Muscle of back (tissue), 11 donors: Measurements from ENCODE around the gene HIBADH. TPM values are rescaled to one million over a fixed set of nuclear protein-coding genes. Genes with fewer than 3 reads are reported as not detected.
"Not testable (repeated sequence)": the region's sequence is repeated elsewhere in the genome, so short reads cannot be mapped to it uniquely, and the experiment has no call there.

ENCODE experiments used
- DNase-seq, 3 donors: peaks; one replicate each; pipeline versions ENCODE4 v3.0.0 to v3.0.0-alpha.2; 2013
- polyA plus RNA-seq, 10 donors: library from polyadenylated mRNA; unstranded; fragments of 120-200 nt; gene quantifications; one replicate each; pipeline ENCODE4 v1.2.1, GENCODE V29; 2013; ENCODE audit not compliant: insufficient read length in 10 of 10

Gene HIBADH
- polyA plus RNA-seq, 10 donors = 23.4 to 29.8 (median 28.7) TPM

- DNase-seq = no peak
Measured at GRCh38 chr7:27639851-27640250, 22.8 kb downstream of the HIBADH start.

- not testable (repeated sequence) for DNase-seq
Measured at GRCh38 chr7:27639048-27639447, 23.6 kb downstream of the HIBADH start.

GRCh38 chr7:27636326-27637006 lies 26.2 kb downstream of the HIBADH start:
- peak; percentile 7 to 66 (median 37) for DNase-seq

GRCh38 chr7:27635728-27636127 lies 27.0 kb downstream of the HIBADH start:
- no peak for DNase-seq

- no peak for DNase-seq
Measured at GRCh38 chr7:27634671-27635493, 27.8 kb downstream of the HIBADH start.

- no peak for DNase-seq
Measured at GRCh38 chr7:27633062-27633461, 29.6 kb downstream of the HIBADH start.

DNA sequence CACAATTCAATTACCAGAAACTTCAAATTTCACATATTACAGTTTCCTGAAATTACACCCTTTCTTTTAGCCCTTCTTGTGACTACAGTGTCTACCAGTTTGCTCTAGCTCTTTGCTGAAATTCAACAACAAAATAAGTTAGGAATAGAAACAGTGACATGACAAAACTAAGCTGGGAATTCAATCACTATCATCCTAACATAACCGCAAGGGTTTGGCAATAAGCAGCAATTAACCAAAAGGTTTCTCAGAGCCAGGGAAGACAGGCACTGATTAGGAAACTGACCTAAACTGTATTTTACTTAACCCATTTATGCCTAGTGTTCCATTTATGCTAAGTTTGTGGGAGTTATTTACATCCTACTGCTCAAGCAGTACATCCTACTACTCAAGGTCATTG lies 31.3 kb downstream of the HIBADH start:
- no peak for DNase-seq

- DNase-seq = no peak
Measured at GRCh38 chr7:27627146-27627545, 35.5 kb downstream of the HIBADH start.

DNA sequence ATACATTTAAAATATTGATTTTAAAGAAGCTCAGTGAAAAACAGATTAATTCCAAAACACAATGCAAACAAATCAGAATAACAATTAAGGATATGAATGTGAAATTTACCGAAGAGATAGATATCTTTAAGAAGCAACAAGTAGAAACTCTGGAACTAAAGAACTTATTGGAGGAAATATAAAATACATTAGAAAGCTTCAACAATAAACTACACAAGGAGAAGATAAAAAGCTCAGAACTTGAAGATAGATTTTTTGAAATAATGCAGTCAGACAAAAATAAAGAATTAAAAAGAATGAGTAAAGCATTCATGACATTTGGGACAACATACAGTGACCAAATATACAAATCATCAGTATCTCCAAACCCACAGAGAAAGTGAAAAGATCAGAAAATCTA lies 43.2 kb downstream of the HIBADH start:
- DNase-seq = no peak

DNA sequence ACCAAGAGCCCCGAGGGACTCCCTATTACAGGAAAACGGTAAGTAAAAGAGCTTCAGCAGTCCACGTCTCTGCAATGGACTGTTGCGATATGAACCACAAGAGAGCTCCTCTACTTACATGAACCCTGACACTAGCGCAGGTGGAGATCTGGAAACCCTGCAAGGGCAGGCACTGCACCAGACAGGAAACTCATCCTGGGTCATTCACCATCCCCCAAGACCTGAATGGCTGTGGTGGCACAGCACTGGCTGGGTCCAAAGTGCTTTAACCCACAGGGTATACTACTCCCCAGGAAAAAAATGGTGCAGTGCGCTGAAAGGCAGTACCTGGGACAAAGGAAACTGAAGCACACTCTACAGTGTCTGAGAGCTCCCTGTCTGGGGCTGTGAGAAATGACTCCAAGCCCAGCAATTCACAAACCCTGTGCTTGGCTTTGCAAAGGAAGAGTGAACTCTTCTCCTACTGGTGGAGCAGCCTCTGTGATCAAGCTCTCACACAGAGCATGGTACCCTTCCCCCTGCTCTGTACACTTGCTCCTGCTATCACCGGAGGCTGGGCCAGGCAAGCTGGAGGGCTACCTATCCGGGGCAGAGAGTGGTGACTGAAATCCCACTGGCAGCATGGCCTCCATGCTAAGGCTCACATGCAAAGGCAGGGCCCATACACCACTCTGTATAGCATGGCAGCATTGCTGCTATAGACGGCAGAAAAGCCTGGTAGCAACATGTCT lies 44.9 kb downstream of the HIBADH start:
- DNase-seq = no peak

DNA sequence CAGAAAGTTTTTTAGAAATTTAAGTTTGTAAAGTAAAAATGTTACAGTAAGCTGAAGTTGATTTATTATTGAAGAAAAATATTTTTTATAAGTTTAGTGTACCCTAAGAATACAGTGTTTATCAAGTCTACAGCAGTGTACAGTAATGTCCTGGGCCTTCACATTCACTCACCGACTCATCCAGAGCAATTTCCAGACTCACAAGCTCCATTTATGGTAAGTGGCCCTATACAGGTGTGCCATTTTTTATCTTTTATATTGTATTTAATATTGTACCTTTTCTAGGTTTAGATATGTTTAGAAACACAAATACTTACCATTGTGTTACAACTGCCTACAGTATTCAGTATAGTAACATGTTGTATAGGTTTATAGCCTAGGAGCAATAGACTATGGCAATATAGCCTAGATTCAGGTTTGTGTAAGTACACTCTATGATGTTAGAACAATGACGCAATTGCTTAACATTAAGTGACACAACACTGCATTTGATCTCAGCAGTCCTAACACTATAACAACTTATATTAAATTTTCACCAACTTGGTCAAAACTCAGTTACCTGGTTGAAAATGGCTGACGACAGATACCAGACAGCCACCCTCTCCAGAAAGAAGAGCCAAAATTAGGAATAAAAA lies 45.7 kb downstream of the HIBADH start:
- DNase-seq = no peak

DNA sequence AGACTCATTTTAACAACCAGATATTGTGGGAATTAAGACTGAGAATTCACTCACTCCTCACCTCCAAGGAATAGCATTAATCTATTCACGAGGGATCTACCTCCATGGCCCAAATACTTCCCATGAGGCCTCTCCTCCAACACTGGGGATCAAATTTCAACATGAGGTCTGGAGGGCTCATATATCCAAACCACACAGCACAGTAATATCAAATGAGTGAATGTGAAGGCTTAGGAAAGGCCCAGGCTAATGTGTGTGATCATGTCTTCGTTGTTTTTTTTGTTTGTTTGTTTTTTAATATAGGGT lies 46.5 kb downstream of the HIBADH start:
- no peak for DNase-seq

- no peak for DNase-seq
Measured at GRCh38 chr7:27615420-27616185, 47.1 kb downstream of the HIBADH start.

DNA sequence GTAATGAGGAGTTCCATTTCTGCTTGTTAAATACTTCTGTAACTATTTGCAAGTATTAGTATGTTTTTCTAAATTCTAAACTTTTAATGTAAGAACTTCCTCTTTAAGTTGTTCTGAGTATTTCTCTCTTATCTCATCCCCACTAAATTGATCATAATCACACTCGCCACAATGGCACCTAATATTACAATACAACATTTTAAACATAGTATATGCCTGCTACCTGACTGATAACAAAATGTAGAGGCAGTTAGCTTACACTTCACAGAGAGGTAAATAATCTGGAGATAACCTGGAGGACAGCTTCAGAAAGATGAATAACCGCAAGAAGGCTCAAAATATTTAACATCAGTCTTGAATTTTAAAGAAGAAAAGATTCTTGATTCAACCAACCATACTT lies 48.6 kb downstream of the HIBADH start:
- DNase-seq = no peak

DNA sequence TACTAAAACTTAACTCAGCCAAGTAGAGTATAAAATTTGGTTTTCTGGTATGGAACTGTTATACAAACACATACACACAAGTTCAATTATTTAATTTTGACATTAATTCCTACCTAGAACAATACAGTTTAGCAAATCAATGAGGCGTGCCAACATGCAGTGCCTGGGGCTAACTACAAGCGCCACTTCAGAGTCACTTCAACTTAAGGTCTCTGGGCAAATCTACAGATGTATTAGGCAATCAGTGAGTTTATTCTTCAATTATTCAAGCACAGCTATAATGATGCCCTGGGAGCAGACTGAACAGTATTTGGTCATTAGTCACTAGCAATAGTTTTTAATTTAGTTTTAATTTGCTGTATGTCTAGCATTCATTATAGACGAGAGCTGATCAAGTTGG lies 51.6 kb downstream of the HIBADH start:
- no peak for DNase-seq

DNA sequence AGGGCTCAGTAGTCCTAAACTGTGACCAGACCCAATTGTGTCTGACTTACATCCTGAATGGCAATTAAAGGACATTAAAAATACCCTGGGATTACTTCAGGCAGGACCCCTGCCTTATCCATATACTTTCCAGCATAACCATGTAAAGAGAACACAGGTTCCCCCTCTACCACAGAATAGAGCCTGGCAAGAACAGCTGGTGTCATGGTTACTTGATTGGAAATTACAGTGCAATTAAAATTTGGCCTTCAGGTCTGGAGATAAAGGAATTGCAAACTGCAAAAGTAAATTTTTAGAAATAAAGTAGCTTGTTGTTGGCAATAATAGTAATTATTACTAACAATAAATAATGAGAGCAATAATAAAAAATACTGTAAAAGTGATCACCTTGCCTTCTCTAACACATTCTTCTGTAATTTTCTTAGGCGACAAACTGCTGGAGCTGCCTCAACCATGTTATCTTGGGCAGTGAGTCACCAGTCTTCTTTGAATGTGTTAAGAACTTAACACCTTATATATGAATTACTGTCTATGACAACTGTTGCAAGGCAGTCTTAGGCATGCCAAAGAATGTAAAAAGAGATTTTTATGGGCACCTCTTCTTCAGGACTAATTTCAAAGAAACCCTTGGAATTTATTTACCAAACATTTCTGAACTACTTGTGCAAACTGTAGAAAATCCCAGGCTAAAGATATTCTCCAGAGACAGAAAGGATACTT lies 53.7 kb downstream of the HIBADH start:
- DNase-seq = no peak

GRCh38 chr7:27607210-27607606 lies 55.5 kb downstream of the HIBADH start:
- DNase-seq = no peak

DNA sequence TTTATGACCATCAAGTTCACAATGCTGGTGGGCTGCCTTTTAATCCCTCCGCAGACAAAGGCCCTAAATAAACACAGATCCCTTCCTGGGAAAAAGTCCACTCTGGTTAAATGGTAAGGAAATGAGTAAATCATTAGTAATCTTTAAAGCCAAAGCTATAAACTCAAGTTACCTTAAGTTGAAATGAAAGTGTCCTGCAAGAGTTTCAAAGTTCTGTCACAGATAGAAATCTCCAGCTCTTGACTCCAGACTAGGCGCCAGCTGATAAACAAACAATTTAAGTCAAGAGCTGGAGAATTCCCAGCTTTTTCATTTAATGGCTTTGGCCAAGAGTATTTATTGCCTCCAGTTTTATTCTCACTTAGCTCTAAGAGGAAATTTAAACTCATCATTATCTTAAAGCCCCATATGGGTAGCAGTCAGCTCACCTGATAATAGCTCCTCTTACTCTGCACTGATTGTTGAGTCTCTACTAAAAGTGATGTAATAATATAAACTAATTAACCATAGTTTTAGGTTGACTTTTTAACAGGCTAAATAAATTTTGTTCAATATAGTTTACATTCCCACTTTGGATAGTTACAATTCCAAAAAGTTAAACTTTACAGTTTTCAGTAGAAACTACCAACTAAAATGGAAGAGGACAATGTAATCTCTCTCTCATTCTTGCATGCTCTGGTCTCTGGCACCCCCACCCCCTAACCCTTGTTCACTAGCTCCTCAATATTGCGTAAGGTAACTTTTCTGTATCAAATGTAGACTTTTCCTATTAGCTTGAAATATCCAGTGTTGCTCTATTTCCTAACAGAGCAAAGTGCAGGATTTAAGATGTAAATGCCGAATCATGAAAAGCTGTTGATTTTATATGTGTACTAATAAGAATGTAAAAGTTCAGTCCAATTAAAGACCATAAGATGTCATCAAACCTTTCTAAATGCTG lies 56.1 kb downstream of the HIBADH start:
- peak in 1 of 3 donors; percentile 21 for DNase-seq

DNA sequence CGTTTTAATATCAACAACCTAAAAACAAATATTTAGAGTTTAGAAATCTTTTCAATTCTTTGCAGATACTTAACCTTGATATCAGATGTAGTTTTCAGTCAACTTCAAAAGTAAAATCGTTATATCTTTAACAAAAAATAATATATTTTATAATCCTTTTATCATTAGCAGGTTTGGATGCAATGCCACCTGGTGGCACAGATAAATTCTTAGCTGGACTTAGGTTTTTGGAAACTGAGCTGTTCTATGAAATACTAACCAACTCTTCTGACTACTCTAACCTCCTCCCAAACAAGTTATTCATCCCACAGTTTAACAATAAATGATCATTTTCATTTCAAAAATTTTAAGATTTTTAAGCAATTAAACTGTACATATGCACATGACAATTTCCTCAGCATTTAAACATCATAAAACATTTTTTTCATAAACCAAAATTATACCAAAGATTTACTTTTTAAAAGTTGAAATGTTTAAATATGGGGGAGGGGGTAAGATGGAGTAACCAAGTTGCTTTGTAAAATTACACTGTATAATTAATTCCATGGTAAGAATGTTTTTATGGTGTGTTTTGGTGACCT lies 56.9 kb downstream of the HIBADH start:
- DNase-seq = peak in 2 of 3 donors; percentile 12 to 28
